Smooth muscle cell (in vitro differentiated cells): ENCODE results near the gene RPS6KA5. TPM values are rescaled to one million over a fixed set of nuclear protein-coding genes. Genes with fewer than 3 reads are reported as not detected.

Source experiments
- DNase-seq: peaks from one replicate; lab custom pipeline; 2025; ENCODE audit not compliant: unreplicated experiment; lab: John Stamatoyannopoulos, UW
- H2AFZ ChIP-seq: fragments of 200-600 bp; sonication (generic); 2 replicates; pipeline ENCODE4 v1.6.0; 2016; ENCODE audit warnings: antibody characterized with exemption, low read depth, mild to moderate bottlenecking
- H3F3A ChIP-seq: fragments of 200-600 bp; sonication (generic); 2 replicates; pipeline ENCODE4 v1.6.0; 2017; ENCODE audit warnings: antibody characterized with exemption, low read depth
- H3K27ac ChIP-seq: fragments of 200-600 bp; sonication (generic); 2 replicates; pipeline ENCODE4 v1.5.1; 2016; ENCODE audit warnings: low read depth, mild to moderate bottlenecking
- H3K27me3 ChIP-seq: fragments of 200-600 bp; sonication (generic); 2 replicates; pipeline ENCODE4 v1.6.1; 2016; ENCODE audit warnings: low read depth, mild to moderate bottlenecking
- H3K36me3 ChIP-seq: fragments of 200-600 bp; sonication (generic); 2 replicates; pipeline ENCODE4 v1.5.1; 2016; ENCODE audit warnings: low read depth
- H3K4me1 ChIP-seq: fragments of 200-600 bp; sonication (generic); 2 replicates; pipeline ENCODE4 v1.5.1; 2016; ENCODE audit warnings: low read depth
- H3K4me2 ChIP-seq: fragments of 200-600 bp; sonication (generic); 2 replicates; pipeline ENCODE4 v1.6.0; 2016; ENCODE audit warnings: mild to moderate bottlenecking
- H3K4me3 ChIP-seq: fragments of 200-600 bp; sonication (generic); 2 replicates; pipeline ENCODE4 v1.5.1; 2016; ENCODE audit warnings: mild to moderate bottlenecking
- H3K79me2 ChIP-seq: fragments of 200-600 bp; sonication (generic); 2 replicates; pipeline ENCODE4 v1.6.0; 2016; ENCODE audit warnings: low read depth, mild to moderate bottlenecking
- H3K9ac ChIP-seq: fragments of 200-600 bp; sonication (generic); 2 replicates; pipeline ENCODE4 v1.6.0; 2016; ENCODE audit warnings: low read depth
- H3K9me3 ChIP-seq: fragments of 200-600 bp; sonication (generic); replicated peaks from 2 replicates; pipeline ENCODE4 v1.5.1; 2016; ENCODE audit warnings: low read depth
- H4K20me1 ChIP-seq: fragments of 200-600 bp; sonication (generic); 2 replicates; pipeline ENCODE4 v1.6.0; 2016; ENCODE audit warnings: low read depth
- CTCF ChIP-seq: fragments of 200-600 bp; sonication (generic); IDR thresholded peaks from 2 replicates; pipeline ENCODE4 v1.5.1; 2017; ENCODE audit warnings: borderline replicate concordance, mild to moderate bottlenecking, antibody characterized with exemption; ENCODE audit not compliant: insufficient read depth, poor library complexity, severe bottlenecking
- WGBS: methylation state at CpG from one replicate; pipeline ENCODE4 v1.1.7; 2016; ENCODE audit warnings: low lambda C conversion rate; 5-methylcytosine and 5-hydroxymethylcytosine counted together
- polyA plus RNA-seq: library from polyadenylated mRNA; unstranded; fragments of >200 nt; fragmentation: Nextera tagmentation; extraction: Ambion mirVana; gene quantifications from 2 replicates; pipeline ENCODE4 v1.2.1, GENCODE V29; 2016
- total RNA-seq: library from RNA; depleted of rRNA; stranded (reverse); fragments of >200 nt; gene quantifications from 2 replicates; pipeline ENCODE4 v1.2.3, GENCODE V29; 2014

Gene RPS6KA5
- total and polyA plus RNA-seq, 2 experiments from 2014 or later = 1.0 to 1.5 TPM

- Histone ChIP-seq H3K4me2 (no peak overlapping the region), H3K4me1 (no peaks in the 10 kb centered on the region), H2AFZ (no peak overlapping the region), H4K20me1 (no peaks in the 10 kb centered on the region), H3K9ac (no peak overlapping the region), H3K27ac (no peak overlapping the region), H3K36me3 (no peaks in the 10 kb centered on the region), H3K27me3 (no peaks in the 10 kb centered on the region), H3K79me2 (no peaks in the 10 kb centered on the region), H3F3A (no peaks in the 10 kb centered on the region), H3K9me3 (peaks cover 4% of the 10 kb centered on the region), H3K4me3 (no peak overlapping the region)
- no peak for DNase-seq
- WGBS = 96% methylated on average over 5 of the region's 5 CpGs
- no peak for TF ChIP-seq CTCF
Measured at GRCh38 chr14:91075553-91075952, 15.1 kb upstream of the RPS6KA5 start.

GRCh38 chr14:91070572-91070971 is 10.1 kb upstream of the RPS6KA5 start:
- peaks cover 5% of the 10 kb centered on the region for H3K9me3 ChIP-seq
- no peaks in the 10 kb centered on the region for H3F3A ChIP-seq
- TF ChIP-seq CTCF = no peak

GRCh38 chr14:91068642-91069041 is 8.2 kb upstream of the RPS6KA5 start:
- 91% methylated on average over 2 of the region's 2 CpGs for WGBS

More at GRCh38 chr14:91070572-91070971, 10.1 kb upstream of the RPS6KA5 start:
- Histone ChIP-seq H3K27me3 (no peaks in the 10 kb centered on the region), H3K27ac (no peak overlapping the region), H3K36me3 (no peaks in the 10 kb centered on the region), H3K79me2 (no peaks in the 10 kb centered on the region), H3K4me2 (no peak overlapping the region), H3K9ac (no peak overlapping the region), H3K4me3 (no peak overlapping the region), H3K4me1 (no peaks in the 10 kb centered on the region), H4K20me1 (no peaks in the 10 kb centered on the region), H2AFZ (no peak overlapping the region)
- DNase-seq = no peak

More at GRCh38 chr14:91068642-91069041, 8.2 kb upstream of the RPS6KA5 start:
- no peak overlapping the region for H3K4me3 ChIP-seq
- no peaks in the 10 kb centered on the region for H3F3A ChIP-seq
- peaks cover 5% of the 10 kb centered on the region for H3K9me3 ChIP-seq
- no peak overlapping the region for H3K4me2 ChIP-seq
- H3K4me1 ChIP-seq = no peaks in the 10 kb centered on the region
- no peak overlapping the region for H2AFZ ChIP-seq
- no peaks in the 10 kb centered on the region for H3K79me2 ChIP-seq
- no peaks in the 10 kb centered on the region for H3K27me3 ChIP-seq
- H4K20me1 ChIP-seq = no peaks in the 10 kb centered on the region
- H3K27ac ChIP-seq = no peak overlapping the region
- H3K9ac ChIP-seq = no peak overlapping the region
- H3K36me3 ChIP-seq = no peaks in the 10 kb centered on the region
- TF ChIP-seq CTCF = no peak
- DNase-seq = no peak
